Sciatic nerve (tissue), 2 donors: ENCODE data around the gene COL8A2. TPM values are rescaled to one million over a fixed set of nuclear protein-coding genes. Genes with fewer than 3 reads are reported as not detected.

ENCODE experiments used
- ATAC-seq: fragments of 200-7000 bp; cut with Tn5 transposase; one replicate; pipeline ENCODE4 v1.9.1; 2020; ENCODE audit warnings: mild to moderate bottlenecking, moderate library complexity
- DNase-seq: peaks from one replicate; pipeline ENCODE4 v3.0.0-alpha.2; 2020; ENCODE audit warnings: low spot score
- intact Hi-C: fragments of 100-400 bp; cut with DNase I; formaldehyde crosslinking; loops from one replicate; pipeline ENCODE4 v1.14.2; 2022
- total RNA-seq: library from RNA; stranded (reverse); fragmentation: NEBNext Ultra II Directional; extraction: Animal tissue kit (Norgen Biotek cat#: 25700); gene quantifications from one replicate; pipeline ENCODE4 v1.2.1, GENCODE V29; 2021
- donor health status: DM: no; HTN: no; CAD: no.
- donor health status: DM: no; HTN: no; CAD: no.

The COL8A2 gene
- total RNA-seq, 1 donor from 2014 or later, result 47.3 TPM

DNA sequence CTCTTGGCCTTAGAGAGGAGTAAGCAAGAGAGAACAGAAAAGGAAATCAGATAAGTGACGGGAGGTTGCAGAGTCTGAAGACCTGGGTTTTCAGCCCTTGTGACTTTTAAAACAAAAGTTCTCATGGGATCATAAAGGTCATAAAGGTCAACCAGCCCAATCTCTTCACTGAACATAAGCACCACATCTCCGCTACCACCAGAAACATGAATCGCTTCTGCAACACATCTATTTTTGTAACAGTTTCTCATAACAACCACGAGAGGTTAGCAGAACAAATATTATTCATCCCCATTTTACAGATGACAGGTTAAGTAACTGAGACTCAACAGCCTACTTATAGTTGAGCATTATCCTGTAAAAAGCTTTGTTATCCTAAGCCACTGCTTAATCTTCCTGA lies 18.4 kb upstream of the COL8A2 start:
- ATAC-seq (no peak), DNase-seq (no peak)
- intact Hi-C loops, result no loop called here

DNA sequence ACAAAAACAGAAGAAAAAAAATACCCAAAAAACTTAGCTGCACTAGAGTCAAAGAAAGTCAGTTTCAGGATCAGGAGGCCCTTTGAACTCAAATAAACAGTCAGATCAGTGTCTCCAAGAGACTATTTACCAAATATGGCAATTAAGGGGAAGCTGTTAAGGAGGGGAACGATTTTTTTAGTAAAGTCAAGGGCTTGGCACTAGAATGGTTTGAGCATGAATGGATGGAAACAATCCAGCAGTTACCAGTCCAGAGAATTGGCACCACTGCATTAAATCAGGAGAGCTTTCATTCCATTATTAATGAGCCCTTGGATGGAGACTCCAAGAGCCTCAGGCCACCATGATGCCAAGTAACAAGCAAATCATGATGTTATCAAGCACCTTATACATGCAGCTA lies 17.1 kb upstream of the COL8A2 start:
- DNase-seq (no peak), ATAC-seq (no peak)
- intact Hi-C loops, result no loop called here

DNA sequence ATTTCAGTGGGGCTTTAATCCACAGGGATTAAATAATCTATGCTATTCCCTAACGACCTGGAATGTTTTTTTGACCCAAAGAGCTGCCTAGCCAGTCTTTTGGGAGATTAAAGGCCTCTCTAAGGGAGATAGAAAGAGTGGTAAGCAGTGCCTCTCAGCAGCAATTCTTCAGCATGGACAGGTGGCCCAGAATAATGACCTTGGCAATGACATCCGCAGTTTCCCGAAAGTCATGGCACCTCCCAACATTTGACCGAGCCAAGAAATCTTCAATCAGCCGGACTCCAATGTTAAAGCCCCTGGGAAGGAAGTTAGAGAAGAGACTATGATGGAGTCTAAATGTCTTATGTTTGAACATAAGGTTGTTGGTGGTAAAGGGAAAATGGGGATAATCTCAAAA lies 14.5 kb upstream of the COL8A2 start:
- intact Hi-C loops, result no loop called here
- DNase-seq (no peak), ATAC-seq (no peak)

DNA sequence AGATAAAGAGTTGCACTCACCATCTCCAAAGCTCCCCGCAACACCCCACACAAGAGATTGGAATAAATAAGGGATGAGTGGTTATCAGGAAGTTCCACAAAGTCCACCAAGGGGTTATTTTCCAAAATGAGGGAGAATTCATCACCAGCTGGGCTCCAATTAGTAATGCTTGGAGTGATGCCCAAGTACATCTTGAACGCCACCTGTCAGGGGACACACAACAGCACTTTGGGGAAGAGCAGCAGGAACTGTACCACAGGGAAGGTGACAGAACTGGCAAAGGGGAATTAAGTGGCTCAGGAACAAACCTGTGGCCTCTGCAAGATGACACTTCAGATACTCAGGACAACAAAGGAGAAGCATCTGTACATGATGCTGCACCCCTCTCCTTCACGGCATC lies 12.8 kb upstream of the COL8A2 start:
- intact Hi-C loops, result no loop called here
- ATAC-seq (no peak), DNase-seq (no peak)

DNA sequence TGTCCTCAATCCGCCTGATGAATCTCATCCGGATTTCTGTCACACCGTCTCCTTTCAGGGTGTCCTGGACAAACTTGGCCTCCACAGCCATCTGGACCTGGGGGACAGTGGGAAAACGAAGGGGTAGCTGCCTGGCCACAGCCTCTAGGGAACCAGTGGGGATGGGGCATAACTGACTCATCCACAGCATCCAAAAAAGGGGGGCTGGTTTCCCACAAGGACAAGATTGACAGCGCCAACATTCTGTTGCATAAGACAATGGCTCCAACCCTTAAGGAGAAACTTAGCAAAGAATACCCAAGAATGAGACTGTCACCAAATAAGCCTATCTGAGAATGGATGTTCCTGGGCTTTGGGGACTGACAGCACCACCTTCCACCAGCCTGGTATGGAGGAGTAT lies 12.2 kb upstream of the COL8A2 start:
- ATAC-seq (no peak), DNase-seq (no peak)
- intact Hi-C loops, result no loop called here

DNA sequence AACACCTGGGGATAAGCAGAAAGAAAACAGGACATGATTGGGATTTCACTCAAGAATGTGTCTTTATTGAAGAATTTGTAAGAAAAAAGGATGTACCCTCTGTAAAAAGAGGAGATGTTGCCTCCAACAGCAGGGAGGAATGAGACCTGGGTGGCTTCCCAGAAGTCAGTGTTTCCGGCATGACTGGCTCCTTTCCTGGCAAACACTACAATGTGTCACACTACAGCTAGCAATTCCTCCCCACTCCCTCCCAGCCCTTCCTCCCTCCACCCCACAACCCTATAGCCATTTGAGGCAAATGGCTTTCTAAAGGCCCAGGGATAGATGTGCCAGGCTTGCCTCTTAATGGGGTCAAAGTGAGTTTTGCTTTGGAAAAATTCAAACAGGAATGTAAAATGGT lies 11.5 kb upstream of the COL8A2 start:
- DNase-seq (no peak), ATAC-seq (no peak)
- intact Hi-C loops, result no loop called here

DNA sequence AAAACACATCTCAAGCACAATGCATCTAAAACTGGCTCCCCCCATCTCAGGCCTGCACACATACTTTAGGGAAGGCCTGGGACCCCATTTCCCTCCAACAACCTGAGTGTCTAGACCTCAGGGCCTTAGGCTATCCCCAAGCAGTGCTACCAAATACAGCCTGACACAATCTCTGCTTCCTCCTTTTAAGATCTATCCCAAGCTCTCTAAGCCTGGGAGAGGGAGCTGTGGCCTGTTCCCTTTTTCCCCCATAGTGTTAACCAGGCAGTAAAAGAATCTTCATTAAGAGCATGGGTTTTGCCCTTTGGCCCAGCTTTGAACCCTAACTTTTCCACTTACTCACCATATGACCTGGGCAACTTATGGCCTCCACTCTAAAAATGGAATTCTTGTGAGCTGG lies 10.8 kb upstream of the COL8A2 start:
- intact Hi-C loops, result no loop called here
- DNase-seq (no peak), ATAC-seq (no peak)

DNA sequence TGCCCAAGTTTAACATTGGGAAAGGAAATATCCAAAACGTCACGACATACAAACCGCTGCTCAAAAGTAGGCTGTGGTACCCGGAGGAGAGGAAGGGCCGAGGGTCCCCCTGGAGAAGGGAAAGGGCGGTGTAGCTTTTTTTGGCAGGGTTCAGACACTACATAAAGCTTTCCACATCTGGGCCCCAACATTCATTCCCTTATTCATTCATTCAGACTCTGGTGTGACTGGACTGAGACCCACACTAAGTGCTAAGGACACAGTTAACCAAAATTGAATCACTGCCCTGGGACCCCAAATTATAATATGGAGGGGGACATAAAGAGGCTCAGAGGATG lies 10.3 kb upstream of the COL8A2 start:
- DNase-seq, result no peak
- ATAC-seq, result no peak
- intact Hi-C loops, result no loop called here

DNA sequence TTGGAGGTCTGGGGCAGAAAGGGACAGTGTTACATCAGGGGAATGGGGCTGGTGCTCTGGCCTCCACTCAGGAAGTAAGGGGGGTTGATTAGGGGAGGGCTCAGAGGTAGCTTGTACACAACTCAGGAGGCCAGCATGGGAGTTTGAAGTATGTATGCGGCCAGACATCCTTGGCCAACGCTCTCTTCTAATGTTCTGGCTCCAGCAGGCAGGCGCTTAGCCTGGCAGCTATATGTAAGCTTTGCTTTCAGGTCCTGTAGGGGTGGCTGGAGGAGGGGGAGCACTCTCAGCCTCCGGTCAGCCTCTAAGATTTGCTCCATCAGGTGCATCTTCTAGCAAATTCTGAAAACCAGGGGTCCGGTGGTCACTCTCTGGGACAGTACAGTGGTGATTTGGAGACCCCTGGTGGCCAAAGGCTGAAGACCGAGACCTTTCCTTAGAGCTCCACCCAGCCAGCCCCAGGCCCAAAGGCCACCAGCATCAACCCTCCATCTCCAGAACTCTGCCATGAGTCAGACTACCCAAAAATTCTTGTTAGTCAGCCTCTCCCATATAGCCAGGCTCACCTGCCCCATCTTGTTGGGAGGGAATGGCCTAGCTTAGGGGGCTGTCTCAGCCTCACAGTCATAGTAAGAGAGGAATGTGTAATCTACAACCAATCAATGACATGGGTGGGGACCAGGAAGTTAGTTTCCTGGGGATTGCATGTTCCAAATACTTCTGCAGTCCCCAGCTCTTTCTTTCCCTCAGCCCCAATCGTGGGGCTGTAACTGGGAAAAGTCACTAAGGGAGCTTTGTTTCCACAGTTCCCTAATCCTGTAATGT lies 9.7 kb upstream of the COL8A2 start:
- intact Hi-C loops, result loop anchor here (5.0 kb wide), 1 partner anchor 37 kb away; no protein-coding TSS in a partner anchor
- ATAC-seq (peak; percentile 88), DNase-seq (peak; percentile 82)

DNA sequence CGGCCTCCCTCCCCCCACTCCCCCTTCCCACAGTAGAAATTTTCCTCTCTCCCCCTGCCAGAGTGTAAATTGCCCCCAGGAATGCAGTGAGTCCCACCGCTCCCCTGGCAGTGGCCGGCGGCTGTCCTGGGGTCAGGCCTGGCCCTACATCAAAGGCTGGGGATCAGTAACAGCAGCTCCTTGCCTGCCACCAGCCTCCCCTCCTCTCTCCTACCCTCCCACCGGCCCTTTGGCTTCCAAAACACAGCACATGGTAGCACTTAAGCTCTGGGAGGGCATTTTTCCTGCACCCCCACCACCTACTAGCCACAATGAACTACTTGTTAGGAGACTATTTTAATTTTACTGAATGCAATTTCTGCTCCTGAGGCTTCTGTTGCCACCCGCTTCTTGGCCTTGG lies 9.0 kb upstream of the COL8A2 start:
- intact Hi-C loops, result loop anchor here (5.0 kb wide), 1 partner anchor 37 kb away; no protein-coding TSS in a partner anchor
- DNase-seq (no peak), ATAC-seq (peak; percentile 17)

DNA sequence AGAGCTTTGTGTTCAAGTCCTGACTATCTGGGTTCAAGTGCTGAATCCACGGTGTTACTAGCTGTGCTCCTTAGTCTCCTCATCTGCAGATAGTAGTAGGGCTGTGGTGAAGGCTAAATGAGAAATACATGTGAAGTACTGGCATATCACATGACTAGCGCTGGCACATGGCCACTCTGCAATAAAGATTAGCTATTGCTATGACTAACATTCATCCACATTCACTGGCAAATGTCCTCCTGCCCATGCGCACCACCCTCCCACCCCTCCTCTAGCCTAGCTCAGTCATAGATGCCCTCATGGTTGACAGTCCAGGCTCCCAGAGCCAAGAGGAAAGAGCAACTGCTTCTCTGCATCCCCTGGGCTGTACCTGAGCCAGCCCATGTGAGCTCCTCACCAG lies 8.5 kb upstream of the COL8A2 start:
- intact Hi-C loops, result loop anchor here (5.0 kb wide), 1 partner anchor 36 kb away; no protein-coding TSS in a partner anchor
- ATAC-seq, result peak; percentile 4

DNA sequence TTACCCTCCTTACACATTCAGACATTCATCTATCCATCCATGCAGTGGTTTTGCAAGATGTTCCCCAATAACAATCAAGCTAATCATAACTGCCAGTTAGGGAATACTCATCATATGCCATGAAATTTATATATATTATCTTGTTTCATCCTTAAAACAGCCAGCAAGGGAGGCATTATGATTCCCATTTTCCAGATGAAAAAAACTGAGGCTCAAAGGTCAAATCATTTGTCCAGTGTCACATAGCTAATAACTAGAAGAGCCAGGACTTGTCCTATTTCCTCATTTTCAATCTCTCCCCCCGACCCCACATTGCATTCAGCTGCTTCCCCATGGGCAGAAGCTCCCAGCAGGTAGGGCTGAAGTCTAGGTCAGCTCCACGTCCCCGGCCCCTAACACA lies 7.0 kb upstream of the COL8A2 start:
- no peak for DNase-seq
- no peak for ATAC-seq
- intact Hi-C loops, result loop anchor here (5.0 kb wide), 1 partner anchor 35 kb away; no protein-coding TSS in a partner anchor

More for the DNA sequence above, 8.5 kb upstream of the COL8A2 start:
- no peak for DNase-seq

DNA sequence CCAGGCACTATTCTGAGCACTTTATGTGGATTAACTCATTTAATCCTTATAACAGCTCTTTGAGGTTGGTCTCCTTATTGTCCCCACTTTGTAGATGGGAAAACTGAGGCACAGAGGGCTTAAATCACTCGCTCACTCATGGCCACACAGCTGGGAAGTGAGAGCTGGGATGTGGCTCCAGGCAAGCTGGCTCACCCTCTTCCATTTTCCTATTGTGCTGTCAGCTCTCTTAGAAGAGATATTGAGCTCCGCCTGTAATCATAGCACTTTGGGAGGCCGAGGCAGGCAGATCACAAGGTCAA lies 3.8 kb upstream of the COL8A2 start:
- intact Hi-C loops, result no loop called here
- DNase-seq (no peak), ATAC-seq (no peak)

DNA sequence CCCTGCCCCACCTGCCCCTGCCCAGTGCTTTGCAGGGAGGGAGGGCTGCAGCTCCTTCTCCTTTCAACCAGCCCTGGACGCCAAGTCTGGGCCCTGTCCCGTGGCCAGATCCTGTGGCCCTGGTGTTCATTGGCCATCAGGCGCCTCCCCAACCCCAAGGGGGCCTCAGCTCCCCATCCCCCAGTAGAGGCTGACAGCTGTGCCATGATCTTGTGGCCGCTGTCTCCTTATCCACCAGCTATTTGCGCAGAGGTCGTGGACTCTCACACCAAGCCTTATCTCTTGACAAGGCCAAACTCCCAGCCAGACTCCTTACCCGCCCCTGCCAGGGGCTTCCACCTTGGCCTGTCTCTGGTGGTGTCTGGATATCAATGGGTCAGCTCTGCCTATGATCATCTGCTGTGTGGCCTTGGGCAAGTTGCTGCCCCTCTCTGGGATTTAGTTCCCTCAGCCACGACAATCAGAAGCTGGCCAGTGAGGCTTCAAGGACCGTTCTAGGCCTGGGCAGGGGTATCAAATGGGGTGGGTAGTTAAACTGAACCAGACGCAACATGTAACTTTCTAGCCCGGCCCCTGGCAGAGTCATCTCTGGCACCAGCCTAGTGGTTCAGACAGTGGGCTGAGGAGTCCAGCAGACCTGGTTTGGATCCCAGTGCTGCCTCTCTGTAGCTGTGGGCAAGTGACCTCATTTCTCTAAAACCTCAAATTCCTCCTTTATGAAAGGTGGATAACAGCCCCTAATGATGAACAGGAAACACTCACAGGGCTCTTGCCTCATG lies 3.3 kb upstream of the COL8A2 start:
- no peak for DNase-seq
- intact Hi-C loops, result no loop called here
- ATAC-seq, result no peak

DNA sequence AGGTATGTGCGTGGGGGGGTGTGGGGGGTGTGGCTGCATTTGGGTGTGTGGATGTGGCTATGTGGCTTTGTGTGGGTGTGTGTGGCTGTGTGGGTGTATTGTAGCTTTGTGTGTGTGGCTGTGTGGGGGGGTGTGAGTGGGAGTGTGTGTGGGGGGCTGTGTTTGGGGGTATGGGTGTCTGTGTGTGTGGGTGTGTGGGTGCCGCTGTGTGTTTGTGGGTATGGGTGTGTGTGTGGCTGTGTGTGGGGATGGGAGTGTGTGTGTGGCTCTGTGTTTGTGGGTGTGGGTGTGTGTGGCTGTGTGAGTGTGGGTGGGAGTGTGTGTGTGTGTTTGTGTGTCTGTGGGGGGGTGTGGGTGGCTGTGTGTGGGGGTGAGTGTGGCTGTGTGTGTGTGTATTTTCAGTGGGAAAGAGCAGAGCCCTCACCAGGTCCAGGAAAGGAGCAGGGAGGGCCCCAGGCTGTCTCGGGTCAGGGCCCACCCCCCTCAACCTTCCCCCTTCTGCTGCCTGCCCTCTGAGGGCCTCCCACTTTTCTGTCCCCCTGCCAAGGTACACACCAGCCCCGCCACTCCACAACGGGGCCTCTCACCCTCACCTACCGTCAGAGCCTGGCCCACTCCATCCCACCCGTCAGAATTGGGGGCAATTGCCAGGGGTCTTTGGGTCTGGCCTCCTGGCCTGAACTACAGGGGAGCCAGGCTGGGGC lies 1.9 kb upstream of the COL8A2 start:
- ATAC-seq (no peak), DNase-seq (no peak)
- intact Hi-C loops, result no loop called here

DNA sequence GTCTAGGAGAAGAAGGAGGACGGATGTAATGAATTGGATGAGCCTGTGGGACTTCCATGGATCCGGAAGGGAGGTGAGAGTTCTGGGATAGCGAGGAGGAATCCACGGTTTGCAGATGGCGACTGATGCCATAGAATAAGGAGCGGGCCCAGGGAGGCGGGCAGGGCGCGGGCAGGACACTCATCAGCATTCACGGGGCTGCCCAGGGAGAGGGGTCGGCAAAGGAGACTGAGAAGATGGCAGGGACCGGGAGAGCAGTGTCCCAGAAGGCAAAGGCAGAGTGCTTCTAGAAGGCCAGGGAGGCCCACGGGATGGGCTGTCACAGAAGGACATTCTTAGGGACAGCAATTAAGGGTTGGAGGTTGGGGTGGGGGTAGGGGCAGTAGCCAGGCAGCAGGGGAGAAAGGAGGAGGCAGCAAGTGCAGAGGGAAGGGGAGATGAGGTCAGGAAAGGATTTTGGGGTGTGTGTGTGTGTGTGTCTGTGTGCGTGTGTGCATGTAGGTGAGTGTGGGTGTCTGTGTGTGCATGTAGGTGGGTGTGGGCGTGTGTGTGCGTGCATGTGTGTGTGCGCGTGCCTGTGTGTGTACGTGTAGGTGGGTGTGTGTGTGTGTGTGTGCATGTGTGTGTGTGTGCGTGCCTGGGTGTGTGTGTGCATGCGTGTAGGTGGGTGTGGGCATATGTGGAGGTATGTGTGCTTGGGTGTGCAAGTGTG lies 1.1 kb upstream of the COL8A2 start:
- intact Hi-C loops, result no loop called here
- DNase-seq, result no peak
- ATAC-seq, result no peak

DNA sequence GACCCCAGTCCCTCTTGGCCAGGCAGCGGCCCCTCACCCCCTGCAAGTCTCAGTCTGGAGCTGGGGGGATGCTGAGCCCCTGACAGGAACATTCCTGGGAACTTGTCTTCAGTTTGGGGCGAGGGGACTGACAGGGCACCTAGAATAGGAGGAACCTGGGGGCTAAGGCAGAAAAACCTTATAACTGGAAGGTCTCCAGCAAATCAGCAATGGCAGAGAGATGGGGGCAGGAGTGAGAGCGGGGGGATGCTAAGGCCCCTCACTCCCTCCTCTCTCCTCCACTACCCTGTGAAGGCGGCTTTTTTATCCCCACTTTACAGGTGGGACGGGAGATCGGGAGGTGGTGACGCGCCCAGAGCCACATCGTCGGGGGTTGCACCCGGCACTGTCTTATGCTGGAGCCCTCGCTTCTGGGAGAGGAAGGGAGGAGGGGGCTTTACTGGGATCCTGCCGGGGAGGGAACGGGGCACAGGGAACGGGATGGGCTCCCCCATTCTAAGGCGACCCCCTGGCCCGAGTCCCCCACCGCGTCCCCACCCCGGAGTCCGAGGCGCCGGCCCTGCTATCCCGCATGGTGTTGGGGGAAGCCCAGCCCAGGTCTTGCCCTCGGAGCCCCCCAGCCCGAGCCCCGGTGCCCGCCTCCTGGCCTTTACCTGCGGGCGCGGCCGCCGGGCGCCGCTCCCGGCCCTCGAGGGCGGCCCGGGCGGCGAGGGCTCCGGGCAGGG lies 456 bp downstream of the COL8A2 start:
- peak; percentile 6 for ATAC-seq
- intact Hi-C loops, result no loop called here
- no peak for DNase-seq

DNA sequence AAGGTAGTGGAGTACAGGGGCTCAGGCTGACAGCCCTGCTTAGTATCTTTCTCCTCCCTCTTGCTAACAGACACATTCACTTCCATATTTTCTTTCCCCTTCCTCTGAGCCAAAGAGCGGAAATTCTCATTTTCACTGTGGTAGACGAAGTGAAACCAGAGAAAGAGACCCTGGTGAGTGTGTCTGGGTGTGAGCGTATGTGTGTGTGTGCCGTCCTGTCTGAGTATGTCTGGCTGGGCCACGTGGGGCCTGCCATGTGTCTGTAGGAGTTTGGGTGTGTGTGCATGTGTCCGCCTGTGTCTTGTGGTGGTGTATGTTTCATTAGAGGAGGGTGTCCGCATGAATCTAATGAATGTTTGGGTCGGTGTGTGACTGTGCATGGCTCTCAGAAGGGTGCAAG lies 1.7 kb downstream of the COL8A2 start:
- intact Hi-C loops, result no loop called here
- DNase-seq, result no peak
- ATAC-seq, result peak; percentile 57
